ENCODE measurements around the gene PLEKHA7.

The PLEKHA7 gene

GRCh38 chr11:16960250-16960649, 54.0 kb downstream of the PLEKHA7 start:
- TF ChIP-seq, protein P1, sequence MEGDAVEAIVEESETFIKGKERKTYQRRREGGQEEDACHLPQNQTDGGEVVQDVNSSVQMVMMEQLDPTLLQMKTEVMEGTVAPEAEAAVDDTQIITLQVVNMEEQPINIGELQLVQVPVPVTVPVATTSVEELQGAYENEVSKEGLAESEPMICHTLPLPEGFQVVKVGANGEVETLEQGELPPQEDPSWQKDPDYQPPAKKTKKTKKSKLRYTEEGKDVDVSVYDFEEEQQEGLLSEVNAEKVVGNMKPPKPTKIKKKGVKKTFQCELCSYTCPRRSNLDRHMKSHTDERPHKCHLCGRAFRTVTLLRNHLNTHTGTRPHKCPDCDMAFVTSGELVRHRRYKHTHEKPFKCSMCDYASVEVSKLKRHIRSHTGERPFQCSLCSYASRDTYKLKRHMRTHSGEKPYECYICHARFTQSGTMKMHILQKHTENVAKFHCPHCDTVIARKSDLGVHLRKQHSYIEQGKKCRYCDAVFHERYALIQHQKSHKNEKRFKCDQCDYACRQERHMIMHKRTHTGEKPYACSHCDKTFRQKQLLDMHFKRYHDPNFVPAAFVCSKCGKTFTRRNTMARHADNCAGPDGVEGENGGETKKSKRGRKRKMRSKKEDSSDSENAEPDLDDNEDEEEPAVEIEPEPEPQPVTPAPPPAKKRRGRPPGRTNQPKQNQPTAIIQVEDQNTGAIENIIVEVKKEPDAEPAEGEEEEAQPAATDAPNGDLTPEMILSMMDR (IDR thresholded peaks at IDR 0.05; ENCODE audit: low read depth, low read length) = no peak
- no peak overlapping the region for H3K4me3 ChIP-seq (ENCODE audit: low read depth, low read length)
- H3K9me3 ChIP-seq = no peaks in the 10 kb centered on the region
- no peaks in the 10 kb centered on the region for H3K27me3 ChIP-seq
- no peaks in the 10 kb centered on the region for H3K36me3 ChIP-seq
- DNase-seq = no peak
- H3K4me1 ChIP-seq = no peaks in the 10 kb centered on the region

DNA sequence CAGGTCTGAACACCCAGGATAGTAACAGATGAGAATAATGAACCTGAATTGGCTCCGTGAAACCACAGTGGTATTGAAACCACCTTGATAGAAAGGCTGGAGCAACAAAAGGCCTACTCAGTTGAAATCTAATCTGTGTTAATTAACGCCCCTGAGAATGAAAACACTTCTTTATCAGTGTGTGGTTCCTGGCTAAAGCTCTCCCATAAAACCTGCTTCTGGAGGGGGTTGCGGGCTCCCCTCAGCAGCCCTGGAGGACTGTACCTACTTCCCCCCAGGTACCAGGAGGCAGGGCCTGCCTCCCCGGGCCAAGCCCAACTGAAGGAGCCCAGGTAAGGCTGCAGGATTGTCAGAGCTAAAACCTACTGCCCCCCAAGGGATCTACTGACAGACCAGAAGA, 54.6 kb downstream of the PLEKHA7 start:
- TF ChIP-seq, protein P1 (IDR thresholded peaks at IDR 0.05; ENCODE audit: low read depth, low read length) = no peak
- H3K36me3 ChIP-seq = no peaks in the 10 kb centered on the region
- no peaks in the 10 kb centered on the region for H3K9me3 ChIP-seq
- DNase-seq = no peak
- no peaks in the 10 kb centered on the region for H3K4me1 ChIP-seq
- H3K4me3 ChIP-seq (ENCODE audit: low read depth, low read length) = no peak overlapping the region
- H3K27me3 ChIP-seq = no peaks in the 10 kb centered on the region

- Histone ChIP-seq H3K9me3 (no peaks in the 10 kb centered on the region), H3K4me1 (no peaks in the 10 kb centered on the region), H3K36me3 (no peaks in the 10 kb centered on the region), H3K4me3 (ENCODE audit: low read depth, low read length) (no peak overlapping the region), H3K27me3 (no peaks in the 10 kb centered on the region)
- no peak for DNase-seq
- TF ChIP-seq, protein P1 (IDR thresholded peaks at IDR 0.05; ENCODE audit: low read depth, low read length) = no peak
Observed at GRCh38 chr11:16958833-16959232, 55.4 kb downstream of the PLEKHA7 start.

DNA sequence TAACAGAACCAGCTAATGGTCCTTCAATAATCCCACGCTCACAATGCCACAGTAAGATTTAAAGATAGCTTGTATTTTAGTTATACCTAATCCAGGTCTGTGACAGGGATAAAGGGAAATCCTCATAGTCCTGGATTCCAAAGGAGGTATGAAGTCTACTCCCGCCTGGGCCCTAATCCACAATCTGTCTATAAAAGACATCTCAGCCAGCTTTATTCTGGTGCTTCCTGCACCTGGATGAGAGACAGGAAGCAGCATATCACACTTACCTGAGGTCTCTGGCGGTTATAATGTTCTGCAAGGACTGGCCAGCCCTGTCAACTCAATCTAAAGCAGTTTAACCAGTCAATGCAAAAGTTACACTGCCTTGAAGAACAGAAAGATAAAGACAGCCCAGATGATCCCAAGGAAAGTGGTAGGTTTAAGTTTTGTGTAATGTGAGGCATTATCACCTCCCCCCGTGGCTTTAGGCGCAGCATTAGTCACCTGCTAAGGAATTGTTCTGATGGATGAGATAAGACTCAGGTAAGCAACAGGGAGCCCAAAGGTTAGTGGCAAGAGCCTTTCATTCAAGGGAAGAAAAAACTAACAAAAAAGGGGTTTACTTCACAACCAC, 57.6 kb downstream of the PLEKHA7 start:
- no peak overlapping the region for H3K4me3 ChIP-seq (ENCODE audit: low read depth, low read length)

GRCh38 chr11:16953663-16954062, 60.6 kb downstream of the PLEKHA7 start:
- H3K4me3 ChIP-seq (ENCODE audit: low read depth, low read length) = no peak overlapping the region
- TF ChIP-seq, protein P1 (IDR thresholded peaks at IDR 0.05; ENCODE audit: low read depth, low read length) = no peak
- no peaks in the 10 kb centered on the region for H3K36me3 ChIP-seq

More for the DNA sequence above, 57.6 kb downstream of the PLEKHA7 start:
- Histone ChIP-seq H3K9me3 (no peaks in the 10 kb centered on the region), H3K36me3 (no peaks in the 10 kb centered on the region), H3K27me3 (no peaks in the 10 kb centered on the region), H3K4me1 (no peaks in the 10 kb centered on the region)
- DNase-seq = no peak
- TF ChIP-seq, protein P1 (IDR thresholded peaks at IDR 0.05; ENCODE audit: low read depth, low read length) = no peak

GRCh38 chr11:16946477-16947282, 67.5 kb downstream of the PLEKHA7 start:
- TF ChIP-seq, protein P1 (IDR thresholded peaks at IDR 0.05; ENCODE audit: low read depth, low read length) = no peak
- H3K4me3 ChIP-seq (ENCODE audit: low read depth, low read length) = no peak overlapping the region
- no peak for DNase-seq

More at GRCh38 chr11:16953663-16954062, 60.6 kb downstream of the PLEKHA7 start:
- H3K27me3 ChIP-seq = no peaks in the 10 kb centered on the region
- no peaks in the 10 kb centered on the region for H3K9me3 ChIP-seq
- no peak for DNase-seq
- no peaks in the 10 kb centered on the region for H3K4me1 ChIP-seq

More at GRCh38 chr11:16946477-16947282, 67.5 kb downstream of the PLEKHA7 start:
- Histone ChIP-seq H3K27me3 (no peaks in the 10 kb centered on the region), H3K36me3 (no peaks in the 10 kb centered on the region), H3K4me1 (no peaks in the 10 kb centered on the region), H3K9me3 (no peaks in the 10 kb centered on the region)

All from BE2C (cell line).